NCI-H128 (cell line): Measurements from ENCODE around the gene WDR20.
"Not testable (repeated sequence)": the region's sequence is repeated elsewhere in the genome, so short reads cannot be mapped to it uniquely, and the experiment has no call there.

Experiments
- DNase-seq: peaks from one replicate; lab custom pipeline; 2025; ENCODE audit not compliant: unreplicated experiment; lab: John Stamatoyannopoulos, UW

WDR20 gene

DNA sequence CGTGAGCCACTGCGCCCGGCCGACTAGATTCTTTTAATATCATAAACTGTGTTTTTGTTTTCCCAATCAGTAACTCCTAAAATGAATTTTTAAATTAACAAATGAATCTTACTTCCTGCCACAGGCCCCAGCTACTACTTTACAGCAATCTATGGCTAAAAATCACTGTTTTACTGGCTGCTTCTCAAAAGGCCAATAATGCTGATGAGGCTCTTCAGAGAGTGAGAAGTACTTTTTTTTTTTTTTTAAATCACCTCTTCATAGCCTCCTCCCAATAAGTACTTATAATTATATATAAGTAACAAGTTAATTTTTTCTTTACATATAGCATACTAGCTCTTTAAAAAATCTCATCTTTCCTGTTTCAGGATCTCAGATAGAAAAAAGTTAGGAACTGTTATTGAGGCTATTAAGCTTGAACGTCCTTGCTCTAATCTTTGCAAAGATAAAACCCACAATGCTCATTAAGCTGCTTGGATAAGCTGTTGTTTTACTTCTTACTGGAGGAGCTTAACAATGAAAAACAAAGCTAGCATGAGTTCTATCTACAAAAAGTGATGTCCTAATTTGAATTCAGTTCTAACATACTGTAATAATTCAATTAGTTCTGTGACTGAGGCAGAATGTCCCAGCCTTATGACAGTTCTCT lies 12.8 kb upstream of the WDR20 start:
- no peak for DNase-seq

DNA sequence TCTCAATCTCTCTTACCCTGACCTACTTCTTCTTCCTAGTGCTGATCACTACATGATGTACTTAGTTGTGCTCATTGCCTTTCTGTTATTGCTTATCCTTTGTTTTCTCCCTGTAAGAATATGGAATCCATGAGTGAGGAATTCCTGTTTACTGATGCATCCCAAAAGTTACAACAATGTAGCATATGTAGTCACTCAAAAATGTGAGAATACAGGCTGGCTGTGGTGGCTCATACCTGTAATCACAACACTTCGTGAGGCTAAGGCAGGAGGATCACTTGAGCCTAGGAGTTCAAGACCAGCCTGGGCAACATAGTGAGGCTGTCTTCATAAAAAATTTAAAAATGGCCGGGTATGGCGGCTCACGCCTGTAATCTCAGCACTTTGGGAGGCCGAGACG lies 8.0 kb upstream of the WDR20 start:
- DNase-seq = no peak

DNA sequence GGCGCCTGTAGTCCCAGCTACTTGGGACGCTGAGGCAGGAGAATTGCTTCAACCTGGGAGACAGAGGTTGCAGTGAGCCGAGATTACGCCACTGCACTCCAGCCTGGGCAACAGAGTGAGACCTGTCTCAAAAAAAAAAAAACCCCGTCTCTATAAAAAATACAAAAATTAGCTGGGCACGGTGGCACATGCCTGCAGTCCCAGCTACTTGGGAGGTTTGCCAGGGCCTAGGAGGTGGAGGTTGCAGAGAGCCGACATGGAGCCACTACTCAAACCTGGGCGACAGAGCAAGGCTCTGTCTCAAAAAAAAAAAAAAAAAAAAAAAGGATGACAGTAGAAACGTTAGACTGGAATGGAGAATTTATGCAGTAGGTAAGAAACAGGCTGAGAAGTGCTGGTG lies 5.7 kb upstream of the WDR20 start:
- not testable (repeated sequence) for DNase-seq

DNA sequence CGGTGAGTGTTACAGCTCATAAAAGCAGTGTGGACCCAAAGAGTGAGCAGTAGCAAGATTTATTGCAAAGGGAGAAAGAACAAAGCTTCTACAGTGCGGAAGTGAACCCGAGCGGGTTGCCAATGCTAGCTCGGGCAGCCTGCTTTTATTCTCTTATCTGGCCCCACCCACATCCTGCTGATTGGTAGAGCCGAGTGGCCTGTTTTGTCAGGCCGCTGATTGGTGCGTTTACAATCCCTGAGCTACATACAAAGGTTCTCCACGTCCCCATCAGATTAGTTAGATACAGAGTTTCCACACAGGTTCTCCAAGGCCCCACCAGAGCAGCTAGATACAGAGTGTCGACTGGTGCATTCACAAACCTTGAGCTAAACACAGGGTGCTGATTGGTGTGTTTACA lies 5.0 kb upstream of the WDR20 start:
- DNase-seq = not testable (repeated sequence)

DNA sequence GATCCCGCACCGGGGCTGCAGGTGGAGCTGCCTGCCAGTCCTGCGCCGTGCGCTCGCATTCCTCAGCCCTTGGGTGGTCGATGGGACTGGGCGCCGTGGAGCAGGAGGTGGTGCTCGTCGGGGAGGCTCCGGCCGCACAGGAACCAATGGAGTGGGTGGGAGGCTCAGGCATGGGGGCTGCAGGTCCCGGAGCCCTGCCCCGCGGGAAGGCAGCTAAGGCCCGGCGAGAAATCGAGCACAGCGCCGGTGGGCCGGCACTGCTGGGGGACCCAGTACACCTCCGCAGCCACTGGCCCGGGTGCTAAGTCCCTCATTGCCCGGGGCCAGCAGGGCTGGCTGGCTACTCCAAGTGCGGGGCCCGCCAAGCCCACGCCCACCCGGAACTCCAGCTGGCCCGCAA lies 4.2 kb upstream of the WDR20 start:
- not testable (repeated sequence) for DNase-seq

DNA sequence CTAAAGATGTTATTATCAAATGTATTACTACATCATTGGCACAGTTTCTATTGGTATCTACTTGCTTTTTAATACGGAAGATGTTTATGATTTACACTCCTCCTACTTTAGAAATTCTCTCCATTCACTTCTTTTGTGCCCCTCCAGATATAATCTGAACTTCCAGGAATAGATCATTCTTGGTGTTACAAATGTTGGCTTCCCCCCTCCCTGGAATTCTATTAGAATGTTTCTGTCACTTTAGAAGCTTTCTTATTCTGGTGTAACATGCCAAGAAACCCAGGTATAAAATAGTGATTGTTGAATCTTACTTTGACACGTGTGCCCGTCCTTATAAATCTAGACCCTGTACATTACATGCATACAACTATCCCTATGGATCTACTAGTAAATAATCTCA lies 1.2 kb upstream of the WDR20 start:
- DNase-seq = no peak

DNA sequence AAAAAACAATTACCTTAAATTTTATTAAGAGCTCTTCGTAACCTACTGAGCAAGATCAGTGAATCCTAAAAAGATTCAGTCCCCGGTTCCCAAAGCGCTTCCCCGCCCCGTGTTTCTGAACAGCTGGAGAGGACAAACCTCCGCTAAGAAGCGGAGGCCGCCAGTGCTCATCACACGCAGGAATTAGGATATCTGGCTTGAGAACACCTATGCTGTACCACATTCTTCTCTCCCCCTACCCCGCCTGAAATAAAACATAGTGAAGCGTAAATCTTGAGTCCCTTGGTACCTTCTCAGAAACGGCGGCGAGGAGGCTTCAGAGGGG lies 774 bp upstream of the WDR20 start:
- DNase-seq = peak; percentile 54

DNA sequence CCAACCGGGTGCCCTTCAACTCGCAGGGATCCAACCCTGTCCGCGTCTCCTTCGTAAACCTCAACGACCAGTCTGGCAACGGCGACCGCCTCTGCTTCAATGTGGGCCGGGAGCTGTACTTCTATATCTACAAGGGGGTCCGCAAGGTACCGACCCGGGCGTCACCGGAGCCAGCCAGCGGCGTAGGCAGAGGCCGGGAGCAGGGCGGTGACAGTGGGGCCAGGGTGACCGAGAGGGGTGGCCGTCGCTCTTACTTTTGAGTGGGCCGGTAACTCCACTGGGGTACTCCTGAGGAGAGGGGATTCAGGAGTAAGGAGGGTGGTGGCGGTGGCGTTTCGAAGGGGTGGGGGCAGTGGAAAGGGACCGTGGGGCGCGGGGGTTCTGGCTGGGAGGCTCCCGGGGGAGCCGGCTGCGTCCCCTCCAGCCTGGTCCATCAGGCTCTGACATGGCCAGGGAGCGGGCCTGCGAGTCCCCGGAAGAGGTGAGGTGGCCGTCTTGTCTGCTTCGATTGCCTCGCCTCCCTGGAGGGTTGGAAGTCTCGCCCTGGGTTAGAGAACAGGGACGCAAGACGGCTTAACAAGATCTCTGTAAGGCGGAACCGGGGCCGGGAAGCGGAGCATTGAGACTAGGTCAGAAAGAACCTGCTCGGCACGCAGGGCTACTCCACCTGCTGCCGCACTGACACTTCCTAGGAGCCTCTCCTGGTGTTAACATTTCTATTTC lies 491 bp downstream of the WDR20 start:
- no peak for DNase-seq

DNA sequence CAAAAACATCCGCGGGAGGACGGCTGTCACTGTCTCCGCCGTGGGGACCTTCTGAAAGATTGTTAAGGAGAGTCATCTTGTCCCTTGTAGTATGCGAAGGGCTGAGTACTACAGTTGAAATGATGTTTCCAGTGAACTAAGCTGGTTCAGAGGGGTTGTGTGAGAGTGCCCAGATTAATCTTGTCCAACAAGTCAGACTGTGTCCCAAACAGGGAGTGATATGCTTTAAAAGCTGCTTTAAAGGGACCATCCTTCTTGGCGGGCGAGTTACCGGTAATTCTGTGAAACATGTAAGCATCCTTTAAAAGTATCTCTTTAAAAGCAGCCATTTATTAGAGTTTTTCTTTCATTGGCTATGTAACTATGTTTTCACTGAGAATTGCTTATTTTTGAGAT lies 1.1 kb downstream of the WDR20 start:
- no peak for DNase-seq

DNA sequence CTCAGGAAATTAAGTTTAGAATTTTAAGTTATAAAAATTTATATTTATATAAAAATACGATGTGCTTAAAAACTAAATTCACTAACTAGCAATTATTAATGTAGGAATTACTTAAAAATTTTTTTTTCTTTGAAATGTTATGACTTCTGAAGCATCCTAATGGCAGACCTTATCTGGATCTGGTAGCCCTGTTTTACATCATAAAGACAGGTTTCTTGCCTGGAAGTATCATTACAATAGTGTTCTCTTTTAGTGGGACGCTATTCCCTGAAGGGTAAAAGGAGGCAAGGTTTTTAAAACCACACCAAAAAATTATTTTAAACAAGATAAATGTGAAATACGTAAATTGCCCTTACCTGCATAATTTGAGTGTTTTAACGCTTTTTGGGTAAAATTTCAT lies 2.1 kb downstream of the WDR20 start:
- DNase-seq = no peak

DNA sequence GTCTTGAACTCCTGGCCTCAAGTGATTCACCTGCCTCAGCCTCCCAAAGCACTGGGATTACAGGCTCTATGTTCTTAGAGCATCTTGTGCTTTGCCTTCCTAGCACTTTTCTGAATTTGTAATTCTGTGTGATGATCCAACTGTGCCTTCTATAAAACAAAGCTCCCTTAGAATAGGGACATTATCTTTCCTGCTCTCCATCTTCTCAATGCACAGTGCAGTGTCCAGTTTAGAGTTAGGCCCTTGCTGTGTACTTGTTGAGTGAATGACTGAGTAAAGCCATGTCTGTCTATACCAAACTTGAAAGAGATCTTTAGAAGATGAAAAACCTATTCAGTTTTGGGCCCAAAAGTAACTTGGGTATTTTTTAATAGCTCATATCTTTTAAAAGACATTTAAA lies 5.2 kb downstream of the WDR20 start:
- no peak for DNase-seq

DNA sequence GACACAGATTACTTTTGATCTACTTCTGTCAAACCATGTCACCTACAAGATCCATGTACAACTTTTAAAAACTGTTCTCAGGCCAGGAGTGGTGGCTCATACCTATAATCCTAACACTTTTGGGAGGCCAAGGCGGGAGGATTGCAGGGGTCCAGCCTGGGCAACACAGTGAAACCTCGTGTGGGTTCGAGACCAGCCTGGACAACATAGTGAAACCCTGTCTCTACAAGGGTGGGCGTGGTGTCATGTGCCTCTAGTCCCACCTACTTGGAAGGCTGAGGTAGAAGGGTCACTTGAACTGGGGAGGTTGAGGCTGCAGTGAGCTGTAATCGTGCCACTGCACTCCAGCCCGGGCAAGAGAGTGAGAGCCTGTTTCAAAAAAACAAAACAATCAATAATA lies 5.7 kb downstream of the WDR20 start:
- DNase-seq = no peak

DNA sequence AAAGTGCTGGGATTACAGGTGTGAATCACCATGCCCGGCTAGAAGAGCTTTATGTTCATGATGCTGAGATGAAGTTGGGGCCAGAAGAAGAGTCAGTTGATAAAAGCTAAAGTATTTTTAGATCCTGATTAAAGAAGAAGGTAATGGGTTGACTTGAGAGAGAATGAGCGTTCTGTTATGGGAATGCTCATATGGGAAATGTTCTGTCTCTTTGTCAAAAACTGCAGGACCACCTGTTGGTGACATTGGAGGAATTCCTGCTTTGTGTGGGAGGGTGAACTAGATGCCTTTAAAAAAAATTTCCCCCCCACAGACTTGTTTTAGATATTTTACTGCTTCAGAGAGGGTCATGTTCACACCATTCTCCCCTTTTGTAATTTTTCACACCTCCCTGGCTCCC lies 6.7 kb downstream of the WDR20 start:
- no peak for DNase-seq

DNA sequence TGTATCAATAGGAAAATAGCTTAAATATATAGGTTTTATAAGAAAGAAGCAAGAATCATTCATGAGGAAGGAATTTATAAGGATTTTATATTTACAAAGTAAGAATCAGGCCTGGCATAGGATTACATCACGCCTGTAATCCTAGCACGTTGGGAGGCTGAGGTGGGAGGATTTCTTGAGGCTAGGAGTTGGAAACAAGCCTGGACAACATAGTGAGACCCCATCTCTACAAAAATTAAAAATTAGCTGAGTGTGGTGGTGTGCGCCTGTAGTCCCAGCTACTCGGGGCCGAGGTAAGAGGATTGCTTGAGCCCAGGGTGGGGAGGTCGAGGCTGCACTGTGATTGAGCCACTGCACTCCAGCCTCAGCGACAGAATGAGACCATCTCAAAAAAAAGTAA lies 10.4 kb downstream of the WDR20 start:
- no peak for DNase-seq

DNA sequence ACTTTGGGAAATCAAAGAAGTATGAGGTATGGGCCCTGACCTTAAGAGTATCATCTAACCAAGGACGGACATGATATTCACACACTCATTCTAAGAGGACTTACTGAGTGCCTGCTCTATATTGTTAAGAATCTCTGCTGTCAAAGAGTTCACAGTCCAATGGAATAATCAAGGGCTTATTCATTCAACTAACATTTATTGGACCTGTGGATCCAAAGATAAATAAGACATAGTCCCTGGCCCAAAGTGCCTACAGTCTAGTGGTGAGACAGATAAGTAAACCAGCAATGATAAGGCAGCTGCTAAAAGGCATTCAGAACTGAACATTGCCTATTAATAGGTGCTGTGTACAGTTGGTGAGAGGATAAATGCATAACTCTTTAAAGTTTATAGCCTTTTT lies 11.0 kb downstream of the WDR20 start:
- no peak for DNase-seq

DNA sequence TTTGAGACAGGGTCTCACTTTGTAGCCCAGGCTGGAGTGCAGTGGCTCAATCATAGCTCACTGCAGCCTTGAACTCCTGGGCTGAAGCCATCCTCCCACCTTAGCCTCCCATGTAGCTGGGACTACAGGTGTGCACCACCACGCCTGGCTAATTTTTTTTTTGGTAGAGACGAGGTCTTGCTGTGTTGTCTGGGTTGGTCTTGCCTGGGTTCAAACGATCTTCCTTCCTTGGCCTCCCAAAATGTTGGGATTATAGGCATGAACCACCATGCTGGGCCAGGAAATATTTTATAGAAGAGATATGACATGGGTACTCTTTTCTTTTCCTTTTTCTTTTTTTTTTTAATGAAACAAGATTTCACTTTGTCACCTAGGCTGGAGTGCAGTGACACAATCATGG lies 11.7 kb downstream of the WDR20 start:
- DNase-seq = not testable (repeated sequence)

DNA sequence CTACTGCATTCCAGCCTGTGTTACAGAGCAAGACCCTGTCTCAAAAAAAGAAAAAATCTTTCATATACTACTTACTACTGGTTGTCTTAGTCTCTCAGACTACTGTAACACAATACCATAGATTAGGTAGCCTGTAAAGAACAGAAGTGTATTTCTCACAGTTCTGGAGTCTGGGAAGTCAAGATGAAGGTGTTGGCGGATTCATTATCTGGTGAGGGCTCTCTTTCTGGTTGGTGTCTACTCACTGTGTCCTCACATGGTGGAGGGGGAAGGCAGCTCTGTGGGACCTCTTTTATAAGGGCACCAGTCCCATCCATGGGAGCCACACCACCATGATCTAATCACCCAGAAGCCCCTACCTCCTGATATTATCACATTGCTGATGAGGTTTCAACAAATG lies 14.4 kb downstream of the WDR20 start:
- DNase-seq = no peak

DNA sequence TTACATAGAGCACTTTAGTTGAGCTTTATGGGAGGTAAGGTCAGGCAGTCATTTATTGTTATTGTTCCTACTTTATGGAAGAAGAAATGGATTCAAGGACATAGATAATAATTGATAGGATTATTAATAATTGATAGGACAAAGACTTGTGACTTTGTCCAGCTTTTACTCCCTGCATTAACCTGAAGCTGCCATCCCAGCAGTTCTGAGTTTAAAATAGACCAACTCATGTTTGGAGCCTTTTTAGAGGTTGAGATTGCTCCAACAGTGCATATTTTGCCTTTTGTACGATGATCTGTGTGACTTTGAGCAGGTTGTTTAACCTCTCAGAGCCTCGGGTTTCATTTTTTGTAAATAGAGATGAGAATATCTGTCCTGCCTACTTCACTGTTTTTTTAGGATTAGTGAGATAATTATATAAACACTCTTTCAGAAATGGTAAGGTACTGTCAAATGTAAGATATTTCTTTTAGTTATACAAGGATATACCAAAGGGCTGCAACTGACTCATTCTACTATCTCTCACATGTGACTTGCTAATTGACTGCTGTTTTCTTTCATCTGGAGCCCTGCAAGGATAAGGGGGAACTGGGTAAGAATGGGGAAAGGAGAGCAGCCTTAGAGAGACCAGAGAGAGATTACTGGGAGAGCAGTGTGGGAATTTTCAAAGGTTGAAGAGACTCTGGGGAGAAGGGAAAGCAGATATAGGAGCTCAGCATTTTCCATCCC lies 15.3 kb downstream of the WDR20 start:
- DNase-seq = no peak

DNA sequence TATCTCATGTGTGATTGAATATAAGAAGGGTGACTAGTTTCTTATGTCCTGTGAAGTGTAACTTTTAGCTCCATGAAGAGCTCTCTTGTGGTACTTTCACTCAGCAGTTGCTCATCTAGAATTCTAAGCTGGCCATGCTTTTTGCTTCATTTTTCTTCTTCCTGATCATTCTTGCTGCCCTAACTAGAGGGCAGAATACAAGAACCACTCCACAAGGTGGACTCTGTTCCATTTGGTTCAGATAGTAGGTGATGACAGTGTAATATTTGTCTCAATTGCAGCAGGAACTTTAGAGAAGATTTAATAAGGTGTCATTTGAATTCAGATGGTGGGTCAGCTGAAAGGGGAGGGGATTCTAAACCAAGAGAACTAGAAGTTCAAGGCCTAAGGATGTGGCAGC lies 17.6 kb downstream of the WDR20 start:
- DNase-seq = no peak

DNA sequence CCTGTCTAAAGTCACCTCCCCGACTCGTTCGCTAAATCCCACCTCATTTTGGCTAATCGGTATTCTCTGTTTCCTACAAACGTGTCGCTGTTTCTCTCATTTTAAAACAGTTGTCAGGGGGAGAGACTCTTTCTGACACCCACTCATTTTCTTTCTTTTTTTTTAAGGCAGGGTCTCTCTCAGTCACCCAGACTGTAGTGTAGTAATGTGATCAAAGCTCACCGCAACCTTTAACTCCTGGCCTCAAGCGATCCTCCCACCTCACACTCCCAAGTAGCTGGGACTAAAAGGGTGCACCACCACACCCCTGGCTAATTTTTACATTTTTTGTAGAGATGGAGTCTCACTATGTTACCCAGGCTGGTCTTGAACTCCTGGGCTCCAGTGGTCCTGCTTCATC lies 19.1 kb downstream of the WDR20 start:
- DNase-seq = no peak

DNA sequence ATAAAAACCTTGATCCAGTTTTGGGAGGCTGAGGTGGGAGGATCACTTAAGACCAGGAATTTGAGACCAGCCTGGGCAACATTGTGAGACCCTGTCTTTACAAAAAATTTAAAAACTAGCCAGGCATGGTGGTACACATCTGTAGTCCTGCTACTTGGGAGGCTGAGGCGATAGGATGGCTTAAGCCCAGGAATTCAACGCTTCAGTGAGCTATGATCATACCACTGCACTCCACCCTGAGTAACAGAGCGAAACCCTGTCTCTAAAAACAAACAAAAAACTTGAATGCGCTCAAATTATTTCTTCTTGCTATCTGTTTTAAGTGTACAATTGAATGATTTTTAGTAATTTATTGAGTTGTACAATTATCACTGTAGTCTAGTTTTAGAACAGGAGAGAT lies 20.1 kb downstream of the WDR20 start:
- no peak for DNase-seq

DNA sequence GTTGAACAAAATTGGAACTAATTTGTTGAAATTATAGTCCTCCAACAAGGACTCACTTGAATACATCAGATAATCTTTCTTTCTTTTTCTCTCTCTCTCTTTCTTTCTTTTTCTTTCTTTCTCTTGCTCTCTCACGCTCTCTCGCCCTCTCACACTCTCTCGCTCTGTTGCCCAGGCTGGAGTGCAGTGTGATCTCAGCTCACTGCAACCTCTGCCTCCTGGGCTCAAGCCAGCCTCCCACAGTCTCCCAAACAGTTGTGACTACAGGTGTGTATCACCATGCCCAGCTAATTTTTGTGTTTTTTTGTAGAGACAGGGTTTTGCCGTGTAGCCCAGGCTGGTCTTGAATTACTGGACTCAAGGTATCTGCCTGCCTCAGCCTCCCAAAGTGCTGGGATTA lies 22.8 kb downstream of the WDR20 start:
- DNase-seq = no peak

DNA sequence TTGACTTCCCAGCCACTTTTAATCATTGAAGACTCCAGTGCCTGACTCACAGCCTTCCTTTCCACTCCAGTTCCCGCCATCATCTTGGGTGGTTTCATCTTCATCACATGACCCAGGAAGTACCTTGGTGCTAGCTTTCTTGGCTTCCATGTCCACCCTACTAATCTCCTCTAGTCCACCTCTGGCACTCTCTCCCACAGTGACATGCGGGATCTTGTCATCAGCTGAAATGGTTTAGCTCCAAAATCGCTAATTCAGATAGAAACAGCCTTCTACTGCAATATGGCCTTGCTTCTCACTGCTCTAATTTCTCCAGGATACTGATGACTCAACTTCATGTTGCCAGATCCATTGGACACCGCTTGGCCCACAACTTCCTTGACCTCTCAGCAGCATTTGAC lies 24.5 kb downstream of the WDR20 start:
- DNase-seq = no peak
